ENCODE measurements around the gene HRH2.
"Not testable (repeated sequence)": the region's sequence is repeated elsewhere in the genome, so short reads cannot be mapped to it uniquely, and the experiment has no call there.

The HRH2 gene

GRCh38 chr5:175715627-175716522, 58.0 kb downstream of the HRH2 start:
- Histone ChIP-seq H3K27ac (replicated peaks) (no peak overlapping the region), H3K27me3 (ENCODE audit: insufficient read depth, poor library complexity, severe bottlenecking) (no peaks in the 10 kb centered on the region), H3K4me3 (replicated peaks; ENCODE audit: insufficient read depth, low read length) (no peak overlapping the region)
- TF ChIP-seq SPI1 (IDR thresholded peaks at IDR 0.05; ENCODE audit: borderline replicate concordance, low read depth), result no peak
- TF ChIP-seq CTCF (IDR thresholded peaks at IDR 0.05; ENCODE audit: insufficient read depth, low read length), result no peak
- TF ChIP-seq, protein P1, sequence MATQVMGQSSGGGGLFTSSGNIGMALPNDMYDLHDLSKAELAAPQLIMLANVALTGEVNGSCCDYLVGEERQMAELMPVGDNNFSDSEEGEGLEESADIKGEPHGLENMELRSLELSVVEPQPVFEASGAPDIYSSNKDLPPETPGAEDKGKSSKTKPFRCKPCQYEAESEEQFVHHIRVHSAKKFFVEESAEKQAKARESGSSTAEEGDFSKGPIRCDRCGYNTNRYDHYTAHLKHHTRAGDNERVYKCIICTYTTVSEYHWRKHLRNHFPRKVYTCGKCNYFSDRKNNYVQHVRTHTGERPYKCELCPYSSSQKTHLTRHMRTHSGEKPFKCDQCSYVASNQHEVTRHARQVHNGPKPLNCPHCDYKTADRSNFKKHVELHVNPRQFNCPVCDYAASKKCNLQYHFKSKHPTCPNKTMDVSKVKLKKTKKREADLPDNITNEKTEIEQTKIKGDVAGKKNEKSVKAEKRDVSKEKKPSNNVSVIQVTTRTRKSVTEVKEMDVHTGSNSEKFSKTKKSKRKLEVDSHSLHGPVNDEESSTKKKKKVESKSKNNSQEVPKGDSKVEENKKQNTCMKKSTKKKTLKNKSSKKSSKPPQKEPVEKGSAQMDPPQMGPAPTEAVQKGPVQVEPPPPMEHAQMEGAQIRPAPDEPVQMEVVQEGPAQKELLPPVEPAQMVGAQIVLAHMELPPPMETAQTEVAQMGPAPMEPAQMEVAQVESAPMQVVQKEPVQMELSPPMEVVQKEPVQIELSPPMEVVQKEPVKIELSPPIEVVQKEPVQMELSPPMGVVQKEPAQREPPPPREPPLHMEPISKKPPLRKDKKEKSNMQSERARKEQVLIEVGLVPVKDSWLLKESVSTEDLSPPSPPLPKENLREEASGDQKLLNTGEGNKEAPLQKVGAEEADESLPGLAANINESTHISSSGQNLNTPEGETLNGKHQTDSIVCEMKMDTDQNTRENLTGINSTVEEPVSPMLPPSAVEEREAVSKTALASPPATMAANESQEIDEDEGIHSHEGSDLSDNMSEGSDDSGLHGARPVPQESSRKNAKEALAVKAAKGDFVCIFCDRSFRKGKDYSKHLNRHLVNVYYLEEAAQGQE (IDR thresholded peaks at IDR 0.05; ENCODE audit: insufficient replicate concordance, low read depth), result no peak
- TF ChIP-seq POLR2AphosphoS5 (IDR thresholded peaks at IDR 0.05; ENCODE audit: low read depth), result no peak
- no peak for TF ChIP-seq GABPA (IDR thresholded peaks at IDR 0.05; ENCODE audit: low read depth)
- no peak for DNase-seq (ENCODE audit: low read depth in 1 of 2, low spot score in 1 of 2)

GRCh38 chr5:175717837-175718236, 60.0 kb downstream of the HRH2 start:
- no peak for DNase-seq (ENCODE audit: low read depth in 1 of 2, low spot score in 1 of 2)
- Histone ChIP-seq H3K4me3 (replicated peaks; ENCODE audit: insufficient read depth, low read length) (no peak overlapping the region), H3K27ac (replicated peaks) (no peak overlapping the region), H3K27me3 (ENCODE audit: insufficient read depth, poor library complexity, severe bottlenecking) (no peaks in the 10 kb centered on the region)
- TF ChIP-seq GABPA (IDR thresholded peaks at IDR 0.05; ENCODE audit: low read depth), result no peak
- no peak for TF ChIP-seq POLR2AphosphoS5 (IDR thresholded peaks at IDR 0.05; ENCODE audit: low read depth)
- no peak for TF ChIP-seq SPI1 (IDR thresholded peaks at IDR 0.05; ENCODE audit: borderline replicate concordance, low read depth)
- TF ChIP-seq CTCF (IDR thresholded peaks at IDR 0.05; ENCODE audit: insufficient read depth, low read length), result no peak
- TF ChIP-seq, protein P1 (IDR thresholded peaks at IDR 0.05; ENCODE audit: insufficient replicate concordance, low read depth), result no peak

- peak in 1 of 2 experiments; percentile 67 for DNase-seq (ENCODE audit: low read depth in 1 of 2, low spot score in 1 of 2)
- Histone ChIP-seq H3K27me3 (ENCODE audit: insufficient read depth, poor library complexity, severe bottlenecking) (no peaks in the 10 kb centered on the region), H3K27ac (replicated peaks) (no peak overlapping the region), H3K4me3 (replicated peaks; ENCODE audit: insufficient read depth, low read length) (no peak overlapping the region)
- TF ChIP-seq POLR2AphosphoS5 (IDR thresholded peaks at IDR 0.05; ENCODE audit: low read depth) (no peak), CTCF (IDR thresholded peaks at IDR 0.05; ENCODE audit: insufficient read depth, low read length) (peak; percentile 65)
These were observed 60.7 kb downstream of the HRH2 start for GRCh38 chr5:175718401-175719108.

GRCh38 chr5:175719109-175719432, 61.2 kb downstream of the HRH2 start:
- not testable (repeated sequence) for DNase-seq (ENCODE audit: low read depth in 1 of 2, low spot score in 1 of 2); H3K27ac ChIP-seq (replicated peaks); H3K27me3 ChIP-seq (ENCODE audit: insufficient read depth, poor library complexity, severe bottlenecking); H3K4me3 ChIP-seq (replicated peaks; ENCODE audit: insufficient read depth, low read length)

All from HL-60 (cell line).